ENCODE measurements around the gene ZNF837.

Gene ZNF837

DNA sequence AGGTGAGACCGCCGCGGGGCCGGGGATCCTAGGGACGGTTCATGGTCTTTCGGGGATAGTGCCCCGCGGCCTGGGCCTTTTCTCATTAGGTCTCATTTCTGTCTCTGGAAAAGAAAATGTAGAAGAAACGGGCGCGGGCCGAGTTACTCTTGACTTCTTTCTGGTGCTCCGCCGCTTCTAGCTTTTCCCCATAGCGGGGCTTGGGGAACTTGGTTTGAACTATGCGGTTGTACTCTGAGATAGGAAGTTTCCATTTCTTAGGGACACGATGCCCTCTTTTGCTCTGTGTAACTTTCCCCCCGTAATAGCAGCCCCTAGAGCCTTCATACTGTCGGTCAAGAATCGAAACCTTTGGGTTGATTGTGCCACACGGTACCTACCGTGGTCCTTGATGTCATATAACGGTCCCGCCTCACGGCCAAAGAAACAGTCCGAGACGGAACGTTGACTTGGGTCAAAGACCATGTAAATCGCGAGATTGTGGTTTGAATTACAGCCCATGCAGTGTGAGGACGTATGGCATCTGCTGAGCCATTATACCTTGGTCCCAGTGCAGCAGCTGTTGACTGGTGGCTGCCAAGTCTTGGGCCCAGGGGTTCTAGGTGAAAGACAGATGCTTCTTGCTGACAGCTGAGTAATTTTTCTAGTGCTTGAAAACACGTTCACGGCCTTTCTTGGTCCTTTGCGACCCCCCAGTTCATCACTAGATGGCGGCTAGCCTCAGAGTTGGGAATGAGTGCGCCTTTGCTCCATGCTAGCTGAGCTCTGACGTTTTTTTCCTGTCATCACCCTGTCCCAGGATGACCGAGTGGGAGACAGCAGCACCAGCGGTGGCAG is 6.7 kb upstream of the ZNF837 start:
- TF ChIP-seq GATA3 (IDR thresholded peaks at IDR 0.05; ENCODE audit: low read depth, low read length) (no peak), GATA2 (IDR thresholded peaks at IDR 0.05; ENCODE audit: low read depth, low read length) (no peak)

DNA sequence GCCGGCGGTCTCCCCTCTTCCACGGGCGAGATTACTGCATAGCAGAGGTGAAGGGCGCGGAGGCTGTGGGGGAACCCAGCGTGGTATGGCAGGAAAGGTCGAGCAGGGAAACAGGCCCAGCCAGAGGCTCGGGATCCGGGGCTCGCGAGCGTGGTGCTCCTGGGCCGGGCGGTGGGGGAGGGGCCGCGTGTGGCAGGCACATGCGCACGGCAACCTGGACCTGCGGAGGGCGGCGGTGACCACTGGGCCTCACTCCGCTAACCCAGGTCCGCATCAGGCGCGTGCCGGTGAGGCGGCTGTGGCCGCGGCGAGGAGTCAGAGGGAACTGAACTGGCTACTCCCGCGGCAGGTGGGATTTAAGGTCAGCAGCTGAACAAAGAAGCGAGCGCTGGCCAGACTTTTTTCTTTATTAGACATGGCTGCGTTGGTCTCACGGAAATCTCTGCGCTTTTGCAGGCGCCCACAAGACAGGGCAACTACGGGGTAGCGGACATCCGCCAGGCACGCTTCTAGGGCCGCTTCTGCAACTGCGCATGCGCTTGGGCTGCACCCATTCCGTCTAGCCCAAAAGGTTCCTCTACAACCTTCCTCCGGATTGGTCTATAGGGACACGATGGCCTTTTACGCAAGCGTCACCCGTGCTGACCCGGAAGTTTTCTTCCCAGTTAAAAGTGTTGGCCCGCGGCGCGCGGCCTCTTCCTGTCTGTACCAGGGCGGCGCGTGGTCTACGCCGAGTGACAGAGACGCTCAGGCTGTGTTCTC is 5.9 kb upstream of the ZNF837 start, which contains the start of gene RPS5:
RPS5 (plus strand) TSS at position 694 of the 762 bp plus-strand sequence. CDS start 869 bp downstream, outside the sequence.
- no peak for TF ChIP-seq GATA2 (IDR thresholded peaks at IDR 0.05; ENCODE audit: low read depth, low read length)
- no peak for TF ChIP-seq GATA3 (IDR thresholded peaks at IDR 0.05; ENCODE audit: low read depth, low read length)

DNA sequence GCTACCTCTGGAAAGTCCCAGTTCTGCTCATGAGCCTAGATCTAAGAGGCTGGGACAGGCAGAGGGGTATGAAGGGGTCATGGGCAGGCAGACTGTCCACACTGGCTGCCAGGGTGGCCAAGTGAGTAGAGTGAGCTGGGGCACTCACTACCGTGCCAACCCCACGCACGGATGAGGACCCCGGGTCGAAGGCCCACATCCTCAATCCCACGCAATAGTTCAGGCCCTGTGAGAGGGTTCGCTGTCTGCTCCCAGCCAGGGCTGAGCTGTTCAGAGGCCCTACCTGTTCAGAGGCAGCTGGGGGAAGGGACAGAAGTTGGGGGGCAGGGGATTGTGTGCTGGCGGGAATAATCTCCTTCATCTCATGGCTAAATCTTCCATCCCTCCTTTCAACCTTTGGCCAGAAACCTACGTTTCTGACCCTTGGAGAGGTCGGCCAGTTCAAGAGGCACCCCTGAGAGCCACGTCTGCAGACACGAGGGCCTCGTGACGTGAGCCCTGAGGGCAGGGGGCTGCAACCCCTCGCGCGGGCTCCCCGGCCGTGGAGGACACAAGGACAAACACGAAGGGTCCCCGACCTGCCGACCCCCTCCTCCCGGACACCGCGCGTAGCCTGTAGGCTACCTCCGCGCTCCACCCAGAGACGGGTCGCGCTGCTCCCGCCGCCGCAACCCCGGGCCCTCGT is 5.2 kb upstream of the ZNF837 start:
- TF ChIP-seq GATA3 (IDR thresholded peaks at IDR 0.05; ENCODE audit: low read depth, low read length) (no peak), GATA2 (IDR thresholded peaks at IDR 0.05; ENCODE audit: low read depth, low read length) (no peak)

DNA sequence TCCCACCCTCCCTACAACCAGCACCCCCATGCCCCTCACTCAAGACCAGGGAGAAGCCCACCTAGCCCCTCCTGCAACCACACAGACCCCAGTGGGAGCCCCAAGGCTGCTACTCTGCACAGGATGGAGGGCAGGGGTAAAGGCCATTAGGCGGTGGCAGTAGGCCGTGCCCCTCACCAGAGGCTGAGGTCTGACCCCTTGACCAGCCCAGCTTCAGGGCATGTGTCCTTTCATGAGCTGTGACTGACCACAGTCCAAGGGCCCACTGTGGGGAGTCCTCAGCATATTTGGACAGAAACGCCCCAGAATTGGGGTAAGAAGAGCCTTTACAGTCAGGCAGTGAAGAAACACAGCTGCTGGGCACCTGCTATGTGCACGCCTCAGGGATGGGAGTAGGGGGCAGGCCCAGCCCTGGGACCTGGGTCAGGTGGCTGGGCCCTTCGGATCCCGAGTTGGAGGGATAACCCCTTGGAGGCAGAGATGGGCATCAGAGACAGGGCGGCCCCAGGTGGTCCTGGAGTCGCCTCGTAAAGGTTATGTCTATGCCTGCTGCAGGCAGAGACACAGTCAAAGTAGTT is 4.6 kb upstream of the ZNF837 start:
- no peak for TF ChIP-seq GATA2 (IDR thresholded peaks at IDR 0.05; ENCODE audit: low read depth, low read length)
- TF ChIP-seq GATA3 (IDR thresholded peaks at IDR 0.05; ENCODE audit: low read depth, low read length) = no peak

DNA sequence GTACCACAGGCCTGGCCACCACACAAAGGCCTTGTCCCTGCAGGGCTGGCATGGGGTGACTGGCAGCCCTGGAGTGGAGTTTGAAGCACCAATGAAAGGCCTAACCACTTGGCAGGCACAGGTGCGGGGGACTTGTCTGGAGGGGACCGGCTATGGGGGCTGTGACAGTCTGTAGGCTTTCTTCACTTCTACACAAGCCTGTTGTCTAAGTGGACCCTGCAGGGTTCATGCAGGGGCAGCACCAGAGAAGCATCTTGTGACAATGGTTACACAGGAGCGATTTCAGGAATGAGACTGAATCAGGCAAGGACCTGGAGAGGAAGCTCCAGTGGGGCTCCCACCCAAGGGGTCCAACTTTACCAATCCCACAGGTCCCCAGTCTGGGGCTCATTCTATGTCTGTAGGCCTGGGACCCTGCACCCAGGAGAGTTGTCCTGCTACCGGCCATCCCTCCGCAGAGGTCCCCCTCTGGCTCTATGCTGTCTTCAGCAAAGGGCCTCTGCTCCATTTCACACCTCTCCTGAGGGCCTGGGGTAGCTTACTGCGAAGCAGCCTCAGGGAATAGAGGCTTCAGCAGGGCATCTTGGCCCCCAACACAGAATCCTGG is 2.3 kb upstream of the ZNF837 start:
- TF ChIP-seq GATA3 (IDR thresholded peaks at IDR 0.05; ENCODE audit: low read depth, low read length) (no peak), GATA2 (IDR thresholded peaks at IDR 0.05; ENCODE audit: low read depth, low read length) (no peak)

DNA sequence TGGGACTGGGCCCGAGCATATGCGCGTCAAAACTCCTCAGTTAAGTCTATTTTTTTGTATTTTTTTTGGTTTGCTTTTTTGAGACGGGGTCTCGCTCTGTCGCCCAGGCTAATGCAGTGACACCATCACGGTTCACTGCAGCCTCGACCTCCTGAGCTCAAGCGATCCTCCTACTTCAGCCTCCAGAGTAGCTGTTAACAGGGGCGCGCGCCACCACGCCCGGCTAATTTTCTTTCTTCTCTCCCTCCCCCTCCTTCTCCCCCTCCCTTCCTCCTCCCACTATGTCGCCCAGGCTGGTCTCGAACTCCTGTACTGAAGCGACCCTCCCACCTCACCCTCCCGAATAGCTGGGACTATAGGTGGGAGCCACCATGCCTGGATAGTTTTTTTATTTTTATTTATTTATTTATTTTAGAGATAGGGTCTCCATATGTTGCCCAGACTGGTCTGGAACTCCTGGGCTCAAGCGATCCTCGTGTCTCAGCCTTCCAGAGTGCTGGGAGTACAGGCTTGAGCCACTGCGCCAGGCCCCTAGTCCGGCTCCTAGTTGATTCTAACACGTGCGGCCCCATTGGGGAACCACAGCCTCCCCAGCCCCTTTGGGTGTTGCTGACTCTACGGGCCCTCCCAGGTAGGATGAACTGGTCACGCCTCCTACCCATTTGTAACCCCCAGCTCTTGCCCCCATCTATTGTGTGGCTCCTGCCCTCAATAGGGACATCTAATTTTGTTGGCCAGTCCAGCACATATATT is 806 bp upstream of the ZNF837 start:
- no peak for TF ChIP-seq GATA3 (IDR thresholded peaks at IDR 0.05; ENCODE audit: low read depth, low read length)
- no peak for TF ChIP-seq GATA2 (IDR thresholded peaks at IDR 0.05; ENCODE audit: low read depth, low read length)

DNA sequence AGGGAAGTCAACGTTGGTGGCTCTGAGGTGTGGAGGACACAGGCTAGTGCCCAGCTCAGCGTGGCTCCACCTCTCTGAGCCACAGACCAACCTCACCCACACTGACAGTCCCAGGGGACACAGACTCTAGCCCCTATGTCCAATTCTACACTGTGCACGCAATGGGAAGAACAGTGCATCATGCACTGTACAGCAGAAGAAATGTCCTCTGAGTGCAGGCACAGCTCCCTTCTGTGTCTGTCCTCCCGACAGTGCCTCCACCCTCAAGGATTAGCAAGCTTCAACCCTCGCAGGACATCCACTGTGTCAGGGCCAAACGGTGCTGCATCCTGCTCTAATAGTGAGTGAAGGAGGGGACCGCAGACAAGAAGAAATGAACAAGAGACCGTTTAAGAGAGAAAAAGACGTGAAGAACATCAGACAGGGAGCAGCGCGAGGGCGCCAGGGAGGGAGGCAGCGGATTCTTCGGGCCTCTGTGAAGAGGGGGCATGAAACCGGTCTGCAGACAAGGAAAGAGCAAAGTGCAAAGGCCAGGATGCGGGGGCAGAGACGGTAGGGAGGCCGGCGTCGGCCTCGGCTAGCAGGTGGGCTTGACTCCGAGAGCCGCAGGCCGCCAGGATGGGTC is 681 bp downstream of the ZNF837 start:
- TF ChIP-seq GATA2 (IDR thresholded peaks at IDR 0.05; ENCODE audit: low read depth, low read length) = no peak
- TF ChIP-seq GATA3 (IDR thresholded peaks at IDR 0.05; ENCODE audit: low read depth, low read length) = no peak

DNA sequence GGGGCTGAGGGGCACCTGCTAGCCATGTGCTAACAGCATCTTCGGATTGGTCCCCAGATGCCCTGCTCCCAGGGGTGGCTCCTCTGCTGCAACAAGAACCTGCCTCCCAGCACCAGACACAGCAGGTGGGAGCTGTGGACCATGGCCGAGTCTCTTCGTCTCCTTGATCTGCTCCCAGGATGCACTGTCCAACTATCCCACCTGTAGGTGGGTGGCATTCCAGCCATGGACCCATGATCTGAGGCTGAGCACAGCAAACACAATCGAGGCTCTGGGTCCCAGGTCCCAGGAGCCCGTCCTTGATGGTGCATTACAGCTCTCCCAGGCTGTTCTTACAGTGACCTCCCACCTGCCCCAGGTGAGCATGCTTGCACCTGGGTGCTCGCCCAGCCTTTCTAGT is 1.6 kb downstream of the ZNF837 start:
- TF ChIP-seq GATA3 (IDR thresholded peaks at IDR 0.05; ENCODE audit: low read depth, low read length) (no peak), GATA2 (IDR thresholded peaks at IDR 0.05; ENCODE audit: low read depth, low read length) (no peak)

DNA sequence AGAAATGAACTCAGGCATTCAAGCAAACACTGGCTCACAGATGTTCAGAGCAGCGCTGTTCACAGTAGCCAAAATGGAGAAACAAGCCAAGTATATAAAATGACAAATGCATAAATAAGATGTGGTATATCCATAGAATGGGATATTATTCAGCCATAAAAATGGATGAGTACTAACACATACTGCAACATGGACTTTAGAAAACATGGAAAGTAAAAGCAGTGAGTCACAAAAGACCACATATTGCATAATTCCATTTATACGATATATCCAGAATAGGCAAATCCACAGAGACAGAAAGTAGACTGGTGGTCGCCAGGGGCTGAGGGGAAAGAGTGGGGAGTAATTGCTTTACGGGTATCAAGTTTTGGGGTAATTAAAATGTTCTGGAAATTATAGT is 6.6 kb downstream of the ZNF837 start:
- TF ChIP-seq GATA3 (IDR thresholded peaks at IDR 0.05; ENCODE audit: low read depth, low read length) (no peak), GATA2 (IDR thresholded peaks at IDR 0.05; ENCODE audit: low read depth, low read length) (no peak)

DNA sequence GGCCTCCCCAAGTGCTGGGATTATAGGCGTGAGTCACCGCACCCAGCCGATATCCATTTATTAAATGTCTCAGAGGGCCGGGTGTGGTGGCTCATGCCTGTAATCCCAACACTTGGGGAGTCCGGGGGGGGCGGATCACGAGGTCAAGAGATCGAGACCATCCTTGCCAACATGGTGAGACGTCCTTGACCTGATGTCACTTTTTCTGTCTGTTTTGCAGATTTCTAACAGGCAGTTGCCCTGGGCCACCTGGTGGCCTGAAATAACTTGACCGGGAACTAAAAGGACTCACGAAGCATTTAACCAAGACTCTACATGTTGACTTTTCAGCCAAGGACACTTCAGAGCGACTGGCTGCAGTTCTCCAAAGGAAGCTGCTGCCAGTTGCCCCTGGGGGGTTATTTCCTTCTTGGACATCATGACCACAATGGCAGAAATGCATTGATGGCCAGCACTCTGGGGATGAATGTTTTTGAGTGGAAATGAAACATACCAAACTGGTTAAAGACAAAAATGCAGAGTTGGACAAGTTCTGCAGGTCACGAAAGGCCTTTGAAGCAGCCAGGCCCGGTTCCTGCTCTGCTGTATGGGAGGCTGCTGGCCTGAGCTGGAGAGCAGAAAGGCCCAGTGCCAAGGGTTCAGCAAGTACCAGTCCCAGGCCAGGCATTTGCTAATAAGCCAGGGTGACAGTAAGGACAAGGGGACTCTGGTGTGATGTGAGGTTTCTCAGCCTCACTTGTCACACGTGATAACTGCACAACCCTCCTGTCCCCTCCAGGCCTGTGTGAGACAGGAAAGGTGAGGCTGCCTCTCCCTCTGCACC is 8.3 kb downstream of the ZNF837 start:
- TF ChIP-seq GATA2 (IDR thresholded peaks at IDR 0.05; ENCODE audit: low read depth, low read length) = no peak
- no peak for TF ChIP-seq GATA3 (IDR thresholded peaks at IDR 0.05; ENCODE audit: low read depth, low read length)

DNA sequence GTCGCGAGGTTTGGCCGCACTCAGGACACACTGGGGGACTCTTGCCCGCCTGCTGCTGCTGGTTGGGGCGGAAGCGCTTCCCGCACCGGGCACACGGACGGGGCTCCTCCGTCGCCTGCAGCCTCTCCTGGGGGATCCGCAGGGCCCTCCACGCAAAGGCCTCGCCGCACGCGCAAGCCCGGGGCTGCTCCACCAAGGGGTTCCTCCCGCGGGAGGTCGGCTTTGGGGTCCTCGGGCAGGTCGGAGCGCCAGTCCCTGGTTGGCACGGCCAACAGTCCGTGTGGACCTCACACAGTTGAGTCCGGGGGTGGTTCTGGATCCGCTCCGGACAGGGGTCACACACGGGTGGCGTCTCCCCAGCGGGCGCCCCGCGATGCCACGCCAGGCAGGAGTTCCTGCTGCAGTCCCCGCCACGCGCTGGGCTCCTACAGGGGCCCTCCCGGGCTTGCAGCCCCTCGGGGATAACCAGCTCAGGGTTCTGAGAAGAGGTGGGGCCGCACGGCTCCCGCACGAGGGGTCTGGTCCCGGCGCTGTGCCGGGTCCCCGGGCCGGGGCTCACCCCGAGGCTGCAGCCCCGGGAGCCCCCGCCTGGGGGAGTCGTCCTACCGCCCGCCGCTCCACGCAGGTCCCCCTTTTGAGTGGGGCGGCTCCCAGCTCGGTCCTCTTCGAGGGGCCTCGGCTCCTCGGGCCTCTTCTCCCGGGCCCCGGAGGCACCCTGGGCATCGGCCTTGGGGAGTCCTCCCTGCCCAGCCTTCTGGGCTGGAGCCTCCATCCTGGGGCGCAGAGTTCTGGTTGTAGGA is 12.1 kb downstream of the ZNF837 start:
- TF ChIP-seq GATA3 (IDR thresholded peaks at IDR 0.05; ENCODE audit: low read depth, low read length) (no peak), GATA2 (IDR thresholded peaks at IDR 0.05; ENCODE audit: low read depth, low read length) (no peak)

All from SH-SY5Y (cell line).